GM18861 (cell line): ENCODE data around the gene EMX1.

Experiments used
- ATAC-seq: cut with Tn5 transposase; IDR thresholded peaks from one replicate; pipeline ENCODE4 v1.9.1; 2021; ENCODE audit not compliant: unreplicated experiment

EMX1 gene

DNA sequence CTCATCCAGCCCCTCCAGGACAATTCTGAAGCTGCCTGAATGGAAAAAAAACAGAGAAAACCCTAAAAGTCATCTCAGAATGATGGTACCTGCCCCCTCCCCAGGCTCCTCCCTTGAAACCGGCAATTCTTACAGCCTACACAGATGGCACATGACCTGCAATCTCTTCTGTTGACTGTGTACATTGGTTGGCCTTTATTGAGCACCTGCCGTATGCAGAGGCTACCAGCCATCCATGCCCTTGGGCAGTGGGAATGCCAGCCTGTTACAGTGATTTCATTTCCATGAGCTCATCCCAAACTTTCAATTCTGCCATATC, 57.1 kb downstream of the EMX1 start:
- no peak for ATAC-seq

DNA sequence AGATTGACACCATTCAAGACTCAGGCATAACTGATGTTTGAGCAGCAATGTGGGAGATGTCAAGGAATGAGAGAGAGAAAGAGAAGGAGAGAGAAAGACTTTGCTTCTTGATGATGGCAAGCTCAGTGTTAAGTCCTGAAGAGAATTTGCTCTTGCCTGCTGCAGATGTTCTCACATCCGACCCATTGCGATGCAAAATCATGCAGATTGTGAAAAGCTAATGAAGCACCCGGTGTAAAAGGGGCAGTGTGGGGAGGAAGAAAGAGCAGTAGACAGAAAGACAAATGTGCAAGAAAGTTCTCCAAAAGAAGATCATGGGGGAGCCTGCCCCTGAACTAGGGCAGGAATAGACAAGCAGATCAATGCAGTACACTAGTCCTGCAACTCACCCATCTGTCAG, 57.7 kb downstream of the EMX1 start:
- ATAC-seq: no peak

DNA sequence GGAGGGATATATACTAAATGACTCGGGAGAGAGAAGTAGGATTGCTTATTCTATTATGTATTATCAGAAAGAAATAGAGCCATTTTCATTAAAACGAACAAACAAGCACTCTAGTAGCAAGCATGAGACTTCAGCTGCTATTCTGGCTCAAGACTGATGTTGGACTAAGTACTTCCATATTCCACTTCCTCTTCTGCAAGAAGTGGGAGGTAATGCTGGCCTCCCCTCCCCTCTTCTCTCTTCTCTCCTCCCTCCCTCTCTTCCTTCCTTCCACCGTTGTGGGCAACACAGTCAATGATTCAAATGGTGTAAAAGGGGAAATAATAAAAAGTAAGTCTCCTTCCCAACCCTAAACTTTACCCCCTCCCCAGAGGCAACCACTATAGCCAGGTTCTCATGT, 62.6 kb downstream of the EMX1 start:
- no peak for ATAC-seq

DNA sequence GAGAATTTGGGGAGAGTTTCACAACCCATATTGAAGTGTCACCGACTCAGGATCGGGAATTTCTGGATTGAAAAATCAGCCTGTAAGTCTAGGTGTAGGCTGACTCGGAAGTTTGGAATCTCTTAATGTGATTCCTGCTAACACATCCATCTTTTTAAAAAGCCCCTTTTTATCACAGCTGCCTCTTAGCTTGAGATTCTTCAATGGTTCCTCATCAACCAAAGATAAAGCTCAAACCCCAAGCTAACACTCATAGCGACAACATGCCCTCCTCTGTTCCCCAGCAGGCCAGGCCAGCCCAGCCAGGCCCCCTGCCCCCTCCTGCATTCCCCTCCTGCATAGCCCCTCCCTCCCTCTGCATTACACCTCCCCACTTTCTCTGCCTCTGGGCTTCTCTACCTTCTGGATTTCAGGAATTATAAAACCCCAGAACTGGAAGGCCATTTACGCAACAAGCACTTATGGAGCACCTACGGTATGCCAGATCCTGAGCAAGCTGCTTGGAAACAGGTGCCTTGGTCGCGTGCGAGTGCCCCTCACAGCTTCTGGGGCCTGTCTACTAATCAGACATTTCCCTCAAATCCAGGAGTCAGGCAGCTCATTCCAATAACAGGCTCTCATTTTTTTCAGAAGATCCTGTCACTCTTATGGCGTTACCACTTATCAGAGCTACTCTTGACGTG, 63.4 kb downstream of the EMX1 start:
- ATAC-seq: no peak

DNA sequence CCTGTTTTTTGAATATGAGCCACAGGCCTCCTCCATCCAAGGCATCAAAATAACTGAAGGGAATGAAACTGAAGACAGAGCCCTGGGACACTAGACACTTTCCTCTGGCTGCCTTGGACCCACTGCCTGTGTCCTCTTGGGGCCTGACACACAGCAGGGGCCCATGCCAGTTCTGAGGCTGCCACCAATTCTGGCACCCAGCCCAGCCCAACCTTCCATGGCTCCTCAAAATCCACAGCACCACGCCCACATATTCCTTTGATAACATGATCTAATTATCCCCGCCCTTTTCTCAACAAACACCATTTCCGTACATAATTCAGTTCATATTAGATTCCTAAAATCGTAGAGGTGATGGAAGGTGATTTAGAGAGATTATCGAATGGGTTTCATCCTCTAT, 64.2 kb downstream of the EMX1 start:
- ATAC-seq: no peak

DNA sequence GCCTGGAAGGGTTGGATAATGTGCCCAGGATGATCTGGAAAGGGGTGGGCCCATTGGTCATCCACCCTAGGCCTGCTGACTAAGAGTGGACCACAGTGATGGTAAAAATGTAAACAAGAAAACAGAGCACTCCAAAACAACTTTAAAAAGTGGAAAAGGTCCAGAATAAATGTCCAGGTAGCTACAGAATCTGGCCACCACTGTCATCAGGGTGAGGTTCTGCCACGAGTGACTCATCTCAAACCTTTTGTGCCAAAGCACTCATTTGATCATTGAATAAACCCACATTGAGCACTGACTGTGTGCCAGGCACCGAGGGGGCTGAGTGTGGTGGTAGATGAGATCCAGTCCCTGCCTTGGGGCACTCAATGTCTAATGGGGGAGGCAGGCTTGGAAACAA, 64.9 kb downstream of the EMX1 start:
- ATAC-seq: no peak

DNA sequence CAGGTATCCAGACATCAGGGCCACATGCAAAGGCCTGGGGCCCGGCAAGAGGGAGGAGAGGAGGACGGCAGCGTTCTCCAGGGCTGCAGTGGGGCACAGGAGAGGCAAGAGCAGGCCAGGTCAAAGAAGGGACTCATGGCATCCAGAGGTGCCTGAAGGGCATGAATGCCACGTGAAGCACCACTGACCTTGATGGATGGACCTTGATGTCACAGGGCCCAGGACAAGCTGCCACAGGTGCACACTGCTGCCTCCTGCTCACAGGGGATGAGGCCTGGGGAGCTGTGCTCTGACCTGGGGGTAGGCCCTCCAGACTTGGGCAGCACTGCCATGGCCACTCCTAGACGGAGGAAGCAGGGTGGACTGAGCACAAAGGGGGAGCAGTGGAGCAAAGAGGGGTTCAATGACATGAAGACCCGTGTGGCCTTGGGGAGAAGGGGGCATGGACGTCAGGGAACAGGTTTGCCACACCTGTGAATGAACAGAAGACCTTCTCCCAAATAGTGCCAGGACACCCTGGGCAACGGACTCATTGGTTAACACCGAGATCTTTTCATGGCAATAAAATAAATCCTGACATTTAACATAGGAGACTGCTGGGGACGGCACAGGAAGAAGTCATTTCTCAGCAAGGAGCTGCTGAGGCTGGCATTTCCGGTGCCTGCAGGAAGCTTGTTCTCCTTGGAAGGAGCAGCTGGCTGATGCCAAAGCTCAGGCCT, 65.6 kb downstream of the EMX1 start:
- ATAC-seq: no peak

DNA sequence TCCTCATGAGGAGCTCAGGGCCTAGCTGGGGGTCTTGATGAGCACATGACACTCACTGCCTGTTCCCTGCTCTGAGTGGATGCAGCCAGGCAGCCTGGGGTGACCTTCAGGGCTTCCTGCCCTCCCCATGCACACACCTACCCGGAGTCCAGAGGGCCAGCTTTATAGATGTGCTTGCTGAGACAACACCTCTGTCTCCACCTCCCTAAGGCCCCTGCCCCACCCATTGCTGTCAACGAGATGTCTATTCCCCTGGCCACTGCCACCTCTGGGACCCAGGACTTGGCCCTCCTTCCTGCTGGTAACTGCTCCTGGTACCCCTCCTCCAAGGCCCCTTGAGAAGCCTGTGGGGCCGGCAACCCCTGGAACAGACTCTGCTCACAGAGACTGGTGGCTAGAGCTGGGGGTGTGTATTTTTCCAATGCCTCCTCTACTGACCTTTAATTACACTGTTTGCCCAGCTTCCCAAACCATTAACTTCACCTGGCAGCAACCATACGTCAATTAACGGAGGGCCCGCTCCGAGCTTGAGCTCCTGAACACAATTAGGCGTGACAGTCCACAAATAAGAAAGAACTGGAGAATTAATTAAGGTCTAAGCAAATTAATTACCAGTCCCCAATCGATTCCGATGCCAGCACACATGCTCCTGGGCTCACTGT, 66.3 kb downstream of the EMX1 start:
- no peak for ATAC-seq

DNA sequence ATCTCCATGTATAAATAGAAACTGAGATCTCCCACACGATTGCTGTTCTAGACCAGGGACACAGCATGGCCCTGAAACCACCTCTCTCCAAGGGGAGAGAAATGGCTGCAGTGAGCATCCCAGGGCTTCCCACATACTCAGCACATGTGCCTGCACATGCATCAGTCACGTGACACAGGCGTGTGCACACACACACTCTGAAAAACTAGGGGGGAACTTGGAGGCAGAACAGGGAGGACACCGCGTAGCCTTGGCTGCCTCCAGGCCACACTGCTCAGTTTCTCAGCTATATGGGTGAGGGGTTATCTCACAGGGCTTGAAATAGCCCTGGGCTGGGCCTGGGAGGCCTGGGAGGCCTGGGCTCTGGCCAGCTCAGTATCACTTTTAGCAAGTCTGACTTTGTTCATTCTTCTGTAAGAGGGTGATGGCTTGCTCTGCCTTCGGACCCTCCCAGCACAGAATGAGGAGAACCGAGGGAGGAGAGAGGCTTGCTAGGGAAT, 66.9 kb downstream of the EMX1 start:
- ATAC-seq: no peak
